Stomach smooth muscle (tissue), 2 donors: ENCODE results near the gene CRHR2.

Source experiments
- H3K27ac ChIP-seq: one replicate; pipeline ENCODE4 v1.7.0; 2013; ENCODE audit warnings: mild to moderate bottlenecking, low read length, inconsistent platforms
- H3K27me3 ChIP-seq, 2 donors: one replicate each; pipeline ENCODE4 v1.7.0; 2013; ENCODE audit warnings: low read length in 2 of 2; ENCODE audit not compliant: insufficient read depth in 2 of 2, control insufficient read depth in 1 of 2
- H3K36me3 ChIP-seq, 2 donors: one replicate each; pipeline ENCODE4 v1.7.0; 2013; ENCODE audit warnings: low read length in 2 of 2; ENCODE audit not compliant: control insufficient read depth in 2 of 2, insufficient read depth in 2 of 2
- H3K4me1 ChIP-seq: one replicate; pipeline ENCODE4 v1.7.0; 2013; ENCODE audit warnings: low read length; ENCODE audit not compliant: control insufficient read depth, insufficient read depth
- H3K4me3 ChIP-seq, 2 donors: one replicate each; pipeline ENCODE4 v1.7.0; 2013; ENCODE audit warnings: low read length in 2 of 2
- H3K9ac ChIP-seq, 2 donors: one replicate each; pipeline ENCODE4 v1.7.0; 2013; ENCODE audit warnings: low read length in 2 of 2, mild to moderate bottlenecking in 1 of 2
- H3K9me3 ChIP-seq, 2 donors: one replicate each; pipeline ENCODE4 v1.7.0; 2013; ENCODE audit warnings: low read length in 2 of 2; ENCODE audit not compliant: control insufficient read depth in 2 of 2
- donor health status: healthy.
- donor health status: Pancreatic carcinoma.

CRHR2 gene

GRCh38 chr7:30681331-30681797 is 892 bp downstream of the CRHR2 start:
- Histone ChIP-seq H3K36me3 (no peaks in the 10 kb centered on the region), H3K9me3 (no peaks in the 10 kb centered on the region), H3K9ac (no peak overlapping the region), H3K27me3 (peaks cover 48 to 52% of the 10 kb centered on the region in 2 donors), H3K4me1 (peaks cover 15% of the 10 kb centered on the region), H3K4me3 (peak overlapping the region; percentile 17 to 71), H3K27ac (no peak overlapping the region)

GRCh38 chr7:30679664-30680063 is 2.6 kb downstream of the CRHR2 start:
- Histone ChIP-seq H3K4me1 (peaks cover 15% of the 10 kb centered on the region), H3K4me3 (no peak overlapping the region), H3K9ac (no peak overlapping the region), H3K9me3 (no peaks in the 10 kb centered on the region), H3K27me3 (peaks cover 40 to 41% of the 10 kb centered on the region in 2 donors), H3K36me3 (no peaks in the 10 kb centered on the region), H3K27ac (no peak overlapping the region)

- Histone ChIP-seq H3K4me1 (peaks cover 17% of the 10 kb centered on the region), H3K27me3 (peaks cover 42 to 45% of the 10 kb centered on the region in 2 donors), H3K9ac (no peak overlapping the region), H3K9me3 (no peaks in the 10 kb centered on the region), H3K36me3 (no peaks in the 10 kb centered on the region), H3K27ac (no peak overlapping the region), H3K4me3 (no peak overlapping the region)
Observed at GRCh38 chr7:30678805-30679204, 3.5 kb downstream of the CRHR2 start.

- Histone ChIP-seq H3K4me1 (peaks cover 2% of the 10 kb centered on the region), H3K4me3 (no peak overlapping the region), H3K9ac (no peak overlapping the region), H3K27ac (no peak overlapping the region), H3K36me3 (no peaks in the 10 kb centered on the region), H3K27me3 (peaks cover 16 to 21% of the 10 kb centered on the region in 2 donors), H3K9me3 (no peaks in the 10 kb centered on the region)
Observed at GRCh38 chr7:30674876-30675275, 7.4 kb downstream of the CRHR2 start.

GRCh38 chr7:30674420-30674819 is 7.8 kb downstream of the CRHR2 start:
- H3K9ac ChIP-seq = no peak overlapping the region
- H3K4me3 ChIP-seq = no peak overlapping the region
- no peaks in the 10 kb centered on the region for H3K9me3 ChIP-seq
- H3K4me1 ChIP-seq = peaks cover 2% of the 10 kb centered on the region
- no peak overlapping the region for H3K27ac ChIP-seq
- H3K27me3 ChIP-seq = peaks cover 13 to 18% of the 10 kb centered on the region in 2 donors
- no peaks in the 10 kb centered on the region for H3K36me3 ChIP-seq

GRCh38 chr7:30671793-30672465 is 10.3 kb downstream of the CRHR2 start:
- H3K27ac ChIP-seq = no peak overlapping the region
- H3K9me3 ChIP-seq = no peaks in the 10 kb centered on the region
- H3K9ac ChIP-seq = no peak overlapping the region
- H3K27me3 ChIP-seq = peaks cover 7 to 12% of the 10 kb centered on the region in 2 donors
- no peak overlapping the region for H3K4me3 ChIP-seq
- no peaks in the 10 kb centered on the region for H3K36me3 ChIP-seq
- peaks cover 2% of the 10 kb centered on the region for H3K4me1 ChIP-seq

GRCh38 chr7:30668102-30668501 is 14.2 kb downstream of the CRHR2 start:
- H3K27ac ChIP-seq = no peak overlapping the region
- no peak overlapping the region for H3K4me3 ChIP-seq
- no peak overlapping the region for H3K9ac ChIP-seq
- no peaks in the 10 kb centered on the region for H3K4me1 ChIP-seq
- H3K36me3 ChIP-seq = no peaks in the 10 kb centered on the region
- peaks cover 0 to 7% of the 10 kb centered on the region in 2 donors for H3K27me3 ChIP-seq
- H3K9me3 ChIP-seq = no peaks in the 10 kb centered on the region

- Histone ChIP-seq H3K9ac (no peak overlapping the region), H3K36me3 (no peaks in the 10 kb centered on the region), H3K9me3 (no peaks in the 10 kb centered on the region), H3K27ac (no peak overlapping the region), H3K4me3 (no peak overlapping the region), H3K27me3 (peaks cover 0 to 7% of the 10 kb centered on the region in 2 donors), H3K4me1 (no peaks in the 10 kb centered on the region)
Observed at GRCh38 chr7:30667172-30667571, 15.1 kb downstream of the CRHR2 start.

- Histone ChIP-seq H3K9ac (no peak overlapping the region), H3K36me3 (no peaks in the 10 kb centered on the region), H3K27ac (no peak overlapping the region), H3K27me3 (peaks cover 0 to 7% of the 10 kb centered on the region in 2 donors), H3K9me3 (no peaks in the 10 kb centered on the region), H3K4me3 (no peak overlapping the region), H3K4me1 (no peaks in the 10 kb centered on the region)
Observed at GRCh38 chr7:30665449-30665848, 16.8 kb downstream of the CRHR2 start.

GRCh38 chr7:30665043-30665442 is 17.2 kb downstream of the CRHR2 start:
- H3K27me3 ChIP-seq = peaks cover 0 to 7% of the 10 kb centered on the region in 2 donors
- no peak overlapping the region for H3K27ac ChIP-seq
- no peaks in the 10 kb centered on the region for H3K4me1 ChIP-seq
- H3K9me3 ChIP-seq = no peaks in the 10 kb centered on the region
- H3K4me3 ChIP-seq = no peak overlapping the region
- no peaks in the 10 kb centered on the region for H3K36me3 ChIP-seq
- no peak overlapping the region for H3K9ac ChIP-seq

GRCh38 chr7:30664184-30664885 is 17.9 kb downstream of the CRHR2 start:
- Histone ChIP-seq H3K9me3 (no peaks in the 10 kb centered on the region), H3K9ac (no peak overlapping the region), H3K4me1 (no peaks in the 10 kb centered on the region), H3K36me3 (no peaks in the 10 kb centered on the region), H3K27me3 (peaks cover 0 to 7% of the 10 kb centered on the region in 2 donors), H3K4me3 (no peak overlapping the region), H3K27ac (no peak overlapping the region)
